Vagina (tissue), 2 donors: Measurements from ENCODE around the gene ADORA1.

Source experiments
- CTCF ChIP-seq, 3 experiments: fragments of 450-650 bp in 2 of 3; fragments of 200-600 bp in 1 of 3; sonication (generic) in 1 of 3; IDR thresholded peaks; one replicate each; pipeline ENCODE4 v1.5.1; 2017 to 2019; ENCODE audit warnings: antibody characterized with exemption in 3 of 3, mild to moderate bottlenecking in 2 of 3, moderate library complexity in 2 of 3
- POLR2A ChIP-seq, 2 donors: fragments of 450-650 bp; IDR thresholded peaks; one replicate each; pipeline ENCODE4 v1.6.1; 2017; ENCODE audit warnings: antibody characterized with exemption in 2 of 2, mild to moderate bottlenecking in 2 of 2, moderate library complexity in 2 of 2

DNA sequence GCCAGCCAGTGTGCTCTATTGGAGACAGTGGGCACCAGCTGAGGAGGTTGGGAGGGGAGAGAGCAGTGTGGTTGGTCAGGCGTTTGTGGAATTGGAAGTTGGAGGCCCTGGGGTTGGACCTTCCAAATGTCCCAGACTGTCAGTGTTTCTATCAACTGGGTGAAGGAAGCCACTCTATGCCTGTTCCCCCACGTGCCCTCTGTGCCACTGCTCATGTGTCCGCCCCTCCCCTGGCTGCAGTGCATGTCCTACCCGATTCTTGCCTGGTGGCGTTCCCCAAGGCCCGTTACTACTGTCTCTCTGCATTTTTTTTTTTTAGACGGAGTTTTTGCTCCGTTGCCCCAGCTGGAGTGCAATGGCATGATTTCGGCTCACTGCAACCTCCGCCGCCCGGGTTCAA is 21.1 kb downstream of the ADORA1 start:
- TF ChIP-seq POLR2A (IDR thresholded peaks at IDR 0.05), result no peak
- no peak for TF ChIP-seq CTCF (IDR thresholded peaks at IDR 0.05)
